GM18867 (cell line): ENCODE measurements around the gene PMM2.
"Not testable (repeated sequence)": the region's sequence is repeated elsewhere in the genome, so short reads cannot be mapped to it uniquely, and the experiment has no call there.

Experiments used
- ATAC-seq: cut with Tn5 transposase; IDR thresholded peaks from one replicate; pipeline ENCODE4 v1.9.1; 2021; ENCODE audit warnings: mild to moderate bottlenecking, moderate library complexity; ENCODE audit not compliant: unreplicated experiment

Gene PMM2

DNA sequence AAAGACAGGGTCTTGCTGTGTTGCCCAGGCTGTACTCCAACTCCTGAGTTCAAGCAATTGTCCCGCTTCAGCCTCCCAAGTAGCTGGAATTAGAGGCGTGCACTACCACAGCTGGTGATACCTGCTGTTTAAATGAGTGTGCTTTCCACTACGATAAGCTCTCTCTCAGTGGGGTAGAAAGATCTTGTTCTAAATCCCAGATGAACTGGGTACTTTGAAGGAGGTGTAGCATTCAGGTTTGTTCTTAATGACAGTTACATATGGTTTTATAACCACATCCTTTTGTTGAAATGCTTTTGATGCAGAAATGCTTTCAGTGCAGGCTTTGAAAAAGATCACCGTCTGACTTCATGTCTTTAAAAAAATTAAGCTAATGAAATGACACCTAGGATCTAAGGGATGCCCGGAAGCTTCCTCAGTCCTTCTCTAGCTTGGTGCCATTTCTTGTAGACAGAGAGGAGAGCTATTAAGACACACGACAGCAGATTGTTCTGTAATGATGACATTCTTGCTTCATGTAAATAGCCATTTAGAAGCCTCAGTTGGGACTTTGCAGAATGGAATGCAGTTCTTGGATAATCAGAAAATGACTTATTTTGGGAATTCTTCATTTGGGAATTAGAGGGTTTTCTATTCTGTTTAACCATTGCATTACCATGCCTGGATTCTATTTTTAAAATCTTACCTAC lies 19.5 kb downstream of the PMM2 start:
- ATAC-seq = no peak

DNA sequence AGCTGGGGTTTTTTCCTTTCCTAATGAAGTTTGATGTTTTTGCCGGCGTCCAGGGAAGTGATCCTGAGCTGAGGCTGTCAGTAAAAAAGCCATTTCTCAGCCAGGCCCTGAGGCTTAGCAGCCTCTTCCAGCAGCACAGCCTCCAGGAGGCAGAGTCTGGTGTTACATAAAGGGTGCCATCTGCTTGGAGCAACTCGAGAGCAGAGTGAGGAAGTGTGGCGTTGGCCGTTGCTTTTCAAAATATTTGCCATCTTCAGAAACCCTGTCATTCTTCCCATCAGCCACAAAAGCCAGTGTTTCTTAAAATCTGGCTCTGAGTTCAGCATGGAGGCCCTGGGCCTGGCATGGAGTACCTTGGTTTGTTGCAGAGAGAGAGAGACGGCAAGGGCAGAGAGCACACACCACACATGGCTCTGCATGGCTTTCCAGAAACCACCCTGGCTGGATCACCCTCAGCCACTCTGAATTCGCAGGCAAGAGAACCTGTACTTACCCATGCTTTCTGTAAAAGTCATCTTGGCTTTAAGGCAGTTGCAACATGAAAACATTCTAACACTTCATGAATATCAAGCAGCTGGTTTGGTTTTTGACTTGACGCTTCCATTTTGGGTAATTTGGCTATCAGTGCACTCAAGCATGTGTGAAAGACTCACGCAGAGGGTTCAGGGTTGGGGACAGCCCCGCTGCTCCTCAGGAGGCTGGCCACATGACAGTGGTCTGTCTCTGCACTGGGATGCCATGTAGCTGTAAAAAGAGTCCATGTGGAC lies 21.0 kb downstream of the PMM2 start:
- ATAC-seq = peak; percentile 74

DNA sequence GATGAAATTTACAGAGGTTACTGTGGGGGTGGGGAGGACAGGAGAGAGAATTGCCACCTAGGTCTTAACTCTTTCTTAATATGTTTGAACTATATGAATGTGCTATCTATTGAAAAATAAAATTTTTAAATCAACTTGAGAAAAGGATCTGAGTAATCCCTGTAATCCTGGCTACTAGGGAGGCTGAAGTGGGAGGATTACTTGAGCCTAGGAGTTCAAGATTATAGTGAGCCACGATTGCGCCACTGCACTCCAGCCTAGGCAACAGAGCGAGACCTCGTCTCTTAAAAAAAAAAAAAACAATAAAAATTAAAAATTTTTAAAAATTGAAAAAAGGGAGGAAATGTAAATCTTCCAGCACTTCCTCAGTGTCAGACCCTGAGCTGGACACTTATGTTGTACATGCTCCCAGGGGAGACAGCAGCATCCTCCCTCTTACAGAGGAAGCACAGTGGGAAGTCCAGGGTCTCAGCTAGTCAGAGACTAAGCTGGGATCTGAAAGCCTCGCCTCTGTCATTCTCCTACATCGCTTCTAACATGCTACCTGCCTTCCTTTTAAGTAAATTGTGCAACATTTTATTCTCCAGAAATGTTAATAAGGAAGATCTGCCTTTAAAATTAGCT lies 21.9 kb downstream of the PMM2 start:
- no peak for ATAC-seq

DNA sequence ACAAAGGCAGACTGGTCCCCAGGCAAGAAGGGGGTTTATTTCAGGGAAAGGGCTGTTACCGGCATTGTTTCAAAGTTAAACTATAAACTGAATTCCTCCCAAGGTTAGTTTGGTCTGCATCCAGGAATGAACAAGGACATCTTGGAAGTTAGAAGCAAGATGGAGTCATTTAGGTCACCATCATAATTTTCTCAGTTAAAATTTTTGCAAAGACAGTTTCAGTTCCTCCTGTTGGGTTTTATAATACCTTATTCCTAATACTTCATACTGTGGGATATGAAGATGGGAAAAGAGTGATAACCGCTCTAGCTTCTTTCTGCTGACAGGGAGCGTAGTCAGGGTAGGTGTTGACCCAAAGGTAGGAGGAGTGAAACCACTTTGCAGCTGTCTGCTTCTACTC lies 24.8 kb downstream of the PMM2 start:
- ATAC-seq = no peak

DNA sequence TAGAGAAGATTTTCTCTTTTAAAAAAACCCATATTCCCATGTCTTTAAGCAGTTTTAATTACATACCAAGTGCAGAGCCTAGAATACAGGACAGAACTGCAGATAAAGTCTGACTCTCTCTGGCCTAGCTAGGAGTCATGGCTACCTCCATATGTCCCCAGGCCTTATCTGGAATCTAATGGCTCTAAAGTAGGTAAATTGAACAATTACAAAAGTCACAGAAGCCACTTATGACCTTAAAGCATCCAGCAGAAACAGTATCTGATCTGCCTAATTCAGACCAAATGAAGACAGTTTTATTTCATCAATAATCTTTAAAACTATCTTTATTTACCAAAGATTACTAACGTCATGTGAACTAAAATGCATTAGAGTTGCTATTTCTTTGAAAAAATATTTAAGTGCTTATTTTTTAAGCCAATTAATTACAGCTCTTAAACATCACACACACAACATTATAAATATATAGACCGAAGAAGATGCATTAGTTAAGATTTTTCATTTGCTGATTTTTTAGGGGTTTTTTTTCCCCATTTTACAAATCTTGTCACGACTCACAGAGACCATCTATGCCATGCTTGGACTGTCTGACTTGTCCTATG lies 28.7 kb downstream of the PMM2 start:
- no peak for ATAC-seq

DNA sequence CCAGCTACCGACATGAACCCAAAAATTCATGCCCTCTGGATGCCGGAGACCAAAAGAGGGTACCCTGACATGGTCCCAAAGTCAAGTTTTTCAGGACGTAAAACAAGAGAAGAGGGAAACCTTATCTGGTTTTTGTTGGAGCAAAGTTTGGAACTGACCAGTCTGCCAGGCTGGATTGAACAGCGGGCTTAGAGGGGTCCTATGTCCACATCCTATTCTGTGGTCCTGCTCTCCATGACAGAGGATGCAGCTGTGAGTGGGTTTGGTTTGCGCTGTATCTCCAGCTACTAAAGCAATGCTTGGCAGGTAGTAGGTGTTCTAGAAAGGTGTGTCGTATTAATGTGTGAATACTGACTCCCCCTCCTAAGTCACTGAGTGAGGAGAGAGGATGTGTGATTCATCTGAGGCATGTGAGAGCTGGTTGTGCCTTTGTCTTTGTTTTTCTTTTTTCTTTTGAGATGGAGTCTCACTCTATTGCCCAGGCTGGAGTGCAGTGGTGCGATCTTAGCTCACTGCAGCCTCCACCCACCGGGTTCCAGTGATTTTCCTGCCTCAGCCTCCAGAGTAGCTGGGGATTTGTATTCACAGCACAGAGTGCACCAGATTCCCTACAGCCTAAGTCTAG lies 31.0 kb downstream of the PMM2 start:
- ATAC-seq = no peak

DNA sequence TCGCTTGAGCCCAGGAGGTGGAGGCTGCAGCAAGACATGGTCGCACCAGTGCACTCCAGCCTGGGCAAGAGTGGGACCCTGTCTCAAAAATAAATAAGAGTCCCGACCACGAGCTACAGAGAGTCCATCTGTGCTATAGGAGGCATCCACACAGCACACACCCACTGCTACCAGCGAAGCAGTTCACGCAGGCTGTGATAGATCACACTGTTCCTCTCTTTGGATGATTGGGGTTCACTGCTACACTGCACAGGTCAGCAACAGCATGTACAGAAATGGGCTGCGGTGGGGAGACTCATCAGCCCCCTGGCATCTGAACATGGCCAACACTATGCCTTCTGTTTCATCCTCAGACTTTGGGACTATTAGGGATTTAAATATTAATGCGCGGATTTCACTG lies 33.8 kb downstream of the PMM2 start:
- ATAC-seq = no peak

DNA sequence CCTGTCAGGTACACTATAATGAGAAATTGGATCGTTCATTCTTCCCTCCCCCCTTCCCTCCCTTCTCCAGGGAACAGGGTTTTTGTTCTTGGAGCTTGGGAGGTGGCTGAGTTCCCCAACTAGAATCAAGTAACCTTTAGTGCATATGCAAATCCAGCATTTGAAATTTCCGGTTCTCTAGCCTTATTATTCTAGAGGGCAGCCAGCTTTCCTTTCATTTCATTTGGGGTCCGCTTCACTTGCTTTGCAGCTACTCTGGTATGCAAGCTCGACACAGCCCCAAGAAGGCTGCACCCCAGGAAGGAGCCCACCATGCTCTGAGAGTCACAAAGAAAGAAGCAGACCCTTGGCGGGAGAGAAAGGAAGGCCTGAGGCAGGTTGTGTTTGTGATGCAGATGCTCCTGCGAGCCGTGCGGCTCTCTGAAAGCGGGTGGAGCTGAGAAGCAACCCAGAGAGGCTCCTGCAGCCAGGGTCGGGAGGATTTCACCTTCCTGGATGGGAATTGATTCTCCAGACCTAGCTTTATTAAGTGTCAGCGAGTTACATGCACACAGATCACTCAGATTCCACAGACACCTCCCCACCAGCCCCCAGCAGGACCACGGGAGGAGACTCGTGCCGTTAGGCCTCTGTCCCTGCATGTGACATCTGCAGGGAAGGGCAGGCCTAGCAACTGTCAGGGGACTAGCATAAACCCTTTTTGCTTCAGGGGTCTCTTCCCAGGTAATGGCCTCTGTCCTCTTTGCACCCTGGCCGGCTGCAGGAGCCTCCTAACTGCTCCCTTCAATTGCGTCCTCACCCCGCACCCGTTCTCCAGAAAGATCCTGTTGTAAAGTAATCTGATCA lies 34.5 kb downstream of the PMM2 start:
- ATAC-seq = no peak

DNA sequence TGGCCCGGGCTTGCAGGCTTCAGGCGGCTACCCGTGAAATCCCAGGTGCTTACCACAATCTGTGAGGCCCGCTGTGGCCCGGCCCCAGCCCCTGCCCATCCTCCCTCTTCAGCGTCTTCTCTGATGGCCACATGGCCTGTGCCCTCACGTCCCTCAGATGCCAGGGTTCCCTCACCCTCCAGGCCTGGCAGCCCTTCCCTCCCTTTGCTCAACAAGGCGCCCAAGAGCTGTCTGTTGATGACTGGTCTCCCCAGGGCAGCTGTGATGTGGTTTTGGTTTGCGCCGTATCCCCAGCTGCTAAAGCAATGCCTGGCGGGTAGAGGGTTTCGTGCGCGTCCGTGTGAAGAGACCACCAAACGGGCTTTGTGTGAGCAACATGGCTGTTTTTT lies 35.1 kb downstream of the PMM2 start:
- no peak for ATAC-seq

DNA sequence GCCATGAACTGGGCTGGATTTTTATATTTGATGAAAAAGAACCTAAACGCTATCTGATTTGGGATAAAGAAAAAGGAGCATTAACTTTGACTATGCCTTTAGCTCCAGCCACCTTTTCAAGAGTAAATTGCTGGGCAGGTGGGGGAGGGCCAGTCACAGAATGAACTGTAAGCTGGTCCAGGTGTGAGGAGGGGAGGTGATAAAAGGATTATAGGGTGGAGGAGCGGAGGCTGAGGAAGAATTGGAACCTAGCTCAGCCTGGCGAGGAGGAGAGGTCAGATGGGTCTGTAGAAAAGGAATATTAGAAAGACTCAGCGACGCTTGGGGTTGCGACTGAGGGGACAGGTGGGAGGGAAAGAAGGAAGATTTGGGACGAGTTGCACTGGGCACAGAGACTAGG lies 39.2 kb downstream of the PMM2 start:
- ATAC-seq = not testable (repeated sequence)

DNA sequence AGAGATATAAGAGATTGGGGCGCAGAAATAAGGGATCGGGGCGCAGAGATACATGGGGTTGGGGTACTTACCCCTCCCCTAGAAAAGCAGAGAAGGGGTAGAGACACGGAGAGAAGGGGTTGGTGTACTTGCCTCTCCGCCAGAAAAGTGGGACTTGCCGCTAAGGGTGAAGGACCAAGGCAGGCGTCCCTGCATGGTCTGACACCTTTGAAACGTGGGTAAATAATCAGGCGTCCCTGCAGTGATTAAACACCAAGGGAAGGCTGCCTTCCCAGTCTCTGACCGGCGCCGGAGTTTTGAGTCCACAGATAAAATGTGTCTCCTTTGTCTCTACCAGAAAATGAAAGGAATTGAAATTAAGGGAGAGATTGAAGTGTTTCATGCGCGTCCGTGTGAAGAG lies 40.0 kb downstream of the PMM2 start:
- not testable (repeated sequence) for ATAC-seq

DNA sequence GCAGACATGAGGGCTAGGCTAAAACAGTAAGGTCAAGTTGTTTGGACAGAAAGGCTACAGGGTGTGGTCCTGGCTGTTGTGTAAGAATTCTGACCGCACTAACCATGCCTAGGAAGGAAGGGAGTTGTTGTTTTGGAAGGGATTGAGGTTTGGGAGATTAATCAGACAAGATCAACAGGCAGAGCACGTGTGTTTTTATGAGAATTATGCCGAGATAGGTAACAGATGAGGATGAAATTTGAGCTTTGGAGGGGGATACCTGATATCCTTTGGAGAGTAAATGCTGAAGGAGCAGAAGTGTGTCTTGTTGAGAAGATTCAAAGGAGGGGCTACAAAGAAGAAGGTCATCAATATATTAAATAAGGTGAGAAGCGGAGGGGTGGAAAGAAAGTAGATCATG lies 44.4 kb downstream of the PMM2 start:
- ATAC-seq = not testable (repeated sequence)

DNA sequence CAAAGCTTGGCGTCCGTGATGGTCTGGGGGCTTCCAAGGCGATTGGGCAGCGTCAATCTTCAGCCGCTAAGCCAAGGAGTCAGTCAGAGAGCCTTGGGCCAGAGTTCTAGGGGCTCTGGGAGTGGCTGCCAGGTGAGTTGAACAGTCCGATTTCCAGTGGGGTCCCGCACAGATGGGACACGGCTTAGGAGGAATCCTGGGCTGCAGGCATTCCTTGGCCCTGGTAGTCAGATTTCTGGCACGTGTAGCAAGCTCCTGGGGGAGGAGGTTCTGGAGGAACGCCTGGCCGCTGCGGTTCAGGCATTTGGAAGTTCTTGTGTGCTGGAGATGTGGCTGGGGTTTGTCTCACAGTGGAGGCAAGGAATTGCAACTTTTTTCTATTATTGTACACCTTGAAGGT lies 45.7 kb downstream of the PMM2 start:
- ATAC-seq = not testable (repeated sequence)

DNA sequence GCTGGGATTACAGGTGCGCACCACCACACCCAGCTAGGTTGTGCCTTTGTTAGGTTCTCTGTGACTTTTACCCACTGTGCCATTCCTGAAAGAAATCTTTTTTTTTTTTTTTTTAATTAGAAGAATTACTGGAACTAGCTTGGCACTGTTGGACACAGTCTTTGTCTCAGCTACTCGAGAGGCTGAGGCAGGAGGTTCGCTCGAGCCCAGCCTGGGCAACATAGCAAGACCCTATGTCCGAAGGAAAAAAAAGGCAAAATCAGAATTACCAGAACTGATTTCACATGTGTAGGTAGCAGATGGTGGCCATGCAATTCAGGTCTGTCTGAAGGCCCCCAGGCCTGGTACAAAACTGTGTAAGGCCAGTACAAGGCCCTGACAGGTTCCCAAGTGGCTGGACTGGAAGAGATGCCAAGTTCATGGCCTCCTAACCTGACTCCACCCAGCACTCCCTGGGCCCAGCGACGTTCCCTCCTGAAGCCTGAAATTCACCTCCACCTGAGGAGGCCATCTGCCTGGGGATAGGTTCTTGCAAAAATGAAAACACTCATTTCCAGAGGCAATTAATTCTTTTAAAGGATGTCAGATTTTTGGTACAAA lies 48.2 kb downstream of the PMM2 start:
- no peak for ATAC-seq

DNA sequence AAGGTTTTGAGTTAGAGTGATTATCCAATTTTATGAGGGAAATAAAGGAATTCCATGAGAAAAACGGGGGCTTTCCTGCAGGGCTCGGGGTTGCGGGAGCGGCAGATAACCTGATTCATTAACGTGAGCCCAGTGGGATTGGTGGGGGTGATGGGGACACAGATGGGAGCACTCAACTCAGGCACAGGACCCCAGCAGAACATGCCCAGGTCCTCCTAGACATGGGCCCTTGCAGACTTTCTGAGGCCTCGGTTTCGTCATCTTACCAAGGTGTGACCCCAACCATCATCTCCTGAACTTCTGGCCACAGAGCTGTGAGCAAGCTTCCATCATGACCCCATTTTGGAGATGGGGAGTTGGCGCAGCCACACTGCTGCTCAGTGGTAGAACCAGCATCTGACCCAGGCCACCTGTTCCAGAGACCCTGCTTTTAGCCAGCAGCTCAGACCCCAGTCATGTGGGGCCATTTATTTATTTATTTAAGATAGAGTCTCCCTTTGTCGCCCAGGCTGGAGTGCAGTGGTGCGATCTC lies 48.8 kb downstream of the PMM2 start:
- ATAC-seq = no peak

DNA sequence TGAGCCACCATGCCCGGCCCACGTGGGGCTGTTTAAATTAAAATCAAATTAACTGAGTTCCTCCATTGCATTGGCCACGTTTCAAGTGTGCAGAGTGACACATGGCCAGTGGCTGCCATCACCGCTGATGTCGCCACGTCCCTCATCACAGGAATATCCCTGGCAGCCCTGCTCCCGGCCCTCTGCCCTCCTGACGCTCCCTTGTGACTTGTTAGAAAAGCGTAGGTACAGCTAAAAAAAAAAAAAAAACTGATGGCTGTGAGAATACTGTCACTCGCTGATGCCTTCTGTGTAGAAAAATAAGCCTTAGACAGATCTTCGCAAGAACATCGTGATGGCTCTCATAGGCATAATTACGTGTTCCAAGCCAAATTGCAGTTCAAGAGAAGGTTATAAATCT lies 49.5 kb downstream of the PMM2 start:
- no peak for ATAC-seq

DNA sequence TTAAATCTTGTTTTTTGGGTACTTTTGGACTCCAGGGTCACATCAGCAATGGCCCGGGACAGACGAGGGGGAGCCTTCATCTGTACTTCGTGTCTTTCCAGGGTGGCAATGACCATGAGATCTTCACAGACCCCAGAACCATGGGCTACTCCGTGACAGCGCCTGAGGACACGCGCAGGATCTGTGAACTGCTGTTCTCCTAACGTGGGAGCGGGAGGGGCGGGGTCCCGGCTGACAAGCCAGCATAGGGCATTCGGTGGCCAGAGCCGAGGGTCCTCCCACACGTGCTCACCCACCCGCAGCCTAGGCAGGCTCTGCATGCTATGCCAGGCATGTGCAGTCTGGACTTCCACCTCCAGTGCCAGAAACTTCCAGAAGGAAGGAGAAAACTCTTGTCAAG lies 50.0 kb downstream of the PMM2 start:
- ATAC-seq = no peak

DNA sequence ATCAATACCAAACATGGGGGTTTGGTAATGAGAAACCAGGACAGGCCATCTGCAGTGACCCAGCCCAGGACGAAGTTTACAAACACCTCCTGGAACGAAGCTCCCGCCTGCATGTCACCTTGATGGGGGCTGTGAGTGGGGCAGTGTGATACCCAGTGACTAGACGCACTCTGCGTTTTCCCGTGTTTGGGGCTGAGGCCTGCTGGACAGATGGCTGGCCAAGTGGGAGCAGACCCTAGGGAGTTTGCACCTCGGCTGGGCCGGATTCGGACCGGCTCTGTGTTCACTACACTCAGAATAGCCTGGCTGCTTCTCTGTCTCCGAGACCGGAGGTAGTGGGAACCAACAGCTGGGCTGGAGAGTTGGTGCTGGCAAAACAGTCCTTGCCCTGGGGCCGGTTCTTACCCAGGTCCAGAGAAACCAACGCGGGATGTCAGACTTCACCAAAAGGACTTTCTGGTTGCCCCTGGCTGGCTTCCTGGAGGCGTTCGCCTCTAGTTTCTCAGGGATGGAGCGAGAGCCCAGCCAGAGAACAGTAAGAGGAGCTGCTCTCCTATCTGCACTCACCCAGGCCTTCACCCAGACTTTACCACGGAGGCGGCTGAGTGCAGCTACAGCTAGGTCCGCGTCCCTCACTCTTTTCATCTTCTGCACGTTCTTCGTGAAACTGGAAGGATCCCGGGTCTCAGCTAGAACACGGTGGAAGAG lies 50.7 kb downstream of the PMM2 start:
- no peak for ATAC-seq

DNA sequence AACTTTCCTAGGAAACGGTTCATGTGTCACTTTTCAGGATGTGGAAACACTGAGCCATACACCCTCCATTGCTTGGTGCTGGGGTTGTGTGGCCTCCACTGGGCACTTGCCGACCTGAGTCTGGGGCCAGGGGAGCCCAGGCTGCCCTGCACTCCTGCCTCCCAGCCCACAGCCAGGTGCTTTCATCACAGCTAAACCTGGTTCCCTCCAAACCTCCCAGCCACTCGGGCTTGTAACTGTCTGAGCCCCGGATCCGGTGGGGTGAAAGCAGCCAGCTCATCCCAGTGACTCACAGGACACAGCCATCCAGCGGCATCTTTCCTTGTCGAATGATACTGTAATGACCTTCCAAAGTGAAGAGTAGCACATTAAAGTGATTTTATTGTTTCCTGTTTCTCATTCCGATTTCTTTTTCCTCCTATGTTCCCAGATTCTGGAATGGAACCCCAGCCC lies 51.3 kb downstream of the PMM2 start:
- ATAC-seq = no peak
